HL-60/S4 treated with retinoic acid at 250 ng/mL for 4 days and 3 days (cell line): Measurements from ENCODE around the gene EML2.

Source experiments
- in situ Hi-C: fragments of 300-500 bp; cut with MboI; formaldehyde crosslinking; loops from 2 replicates; pipeline ENCODE4 v1.7.0; 2022; ENCODE audit warnings: low sequenced_read_pairs

The EML2 gene

DNA sequence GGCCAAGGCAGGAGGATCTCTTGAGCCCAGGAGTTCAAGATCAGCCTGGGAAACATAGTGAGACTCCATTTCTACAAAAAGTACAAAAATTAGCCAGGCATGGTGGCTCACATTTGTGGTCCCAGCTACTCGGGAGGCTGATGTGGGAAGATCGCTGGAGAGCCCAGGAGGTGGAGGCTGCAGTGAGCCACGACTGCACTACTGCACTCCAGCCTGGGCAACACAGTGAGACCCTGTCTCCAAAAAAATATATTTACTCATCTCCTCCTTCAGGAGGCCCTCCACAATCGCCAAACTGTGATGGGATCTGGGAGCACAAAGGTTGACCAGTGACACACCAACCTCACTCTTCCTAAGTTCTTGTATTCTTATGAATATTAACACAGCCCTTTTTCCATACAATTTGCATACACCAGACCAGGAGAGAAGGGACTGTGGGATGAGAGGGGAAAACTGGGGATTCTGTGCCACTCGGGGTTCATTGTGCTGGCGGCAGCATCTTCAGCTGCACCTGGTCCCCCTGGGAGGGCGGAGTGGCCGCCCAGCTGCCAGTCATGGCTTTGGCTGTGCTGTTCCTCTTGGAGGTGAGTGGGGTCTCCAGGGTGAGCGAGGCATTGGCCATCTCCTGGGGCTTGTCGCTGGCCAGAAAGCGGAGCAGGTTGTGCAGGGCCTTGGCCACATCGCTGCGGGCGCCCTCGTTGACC is 48.7 kb downstream of the EML2 start:
- in situ Hi-C loops, result no loop called here

DNA sequence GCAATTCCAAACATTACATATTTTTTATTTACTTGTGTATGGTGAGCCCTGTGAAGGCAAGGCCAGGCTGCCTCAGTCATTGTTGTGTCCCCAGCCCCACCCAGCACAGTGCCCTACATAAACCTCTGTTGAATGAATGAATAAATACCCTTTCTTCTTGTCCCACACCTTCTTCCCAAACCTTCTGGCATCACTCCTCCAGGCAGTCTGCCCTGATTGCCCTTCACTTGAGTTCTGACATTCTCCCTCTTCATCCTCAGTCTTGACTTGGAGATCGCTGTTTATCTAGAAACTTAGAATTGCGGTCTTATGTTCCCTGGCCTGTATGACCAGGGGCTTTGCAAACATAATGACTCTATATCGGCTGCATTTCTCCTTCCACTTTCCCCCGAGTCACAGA is 49.4 kb downstream of the EML2 start:
- in situ Hi-C loops, result no loop called here

DNA sequence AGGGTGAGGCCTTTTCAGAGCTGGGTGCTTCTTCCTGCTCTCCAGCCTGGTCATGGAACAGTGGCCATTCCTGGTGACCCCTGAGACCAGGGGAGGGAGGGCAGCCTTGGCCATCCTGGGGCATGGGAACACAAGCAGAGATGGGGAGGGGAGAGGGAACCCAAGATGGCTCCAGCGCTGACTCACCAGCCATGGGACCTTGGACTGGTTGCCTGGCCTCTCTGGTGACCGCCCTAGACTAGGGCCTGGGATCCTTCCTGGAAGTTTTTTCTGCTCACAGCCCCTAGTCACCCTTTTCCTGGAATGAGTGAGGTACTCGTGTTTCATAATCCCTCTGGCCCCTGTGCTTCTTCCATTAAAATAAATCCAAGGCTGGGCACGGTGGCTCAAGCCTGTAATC is 51.3 kb downstream of the EML2 start:
- in situ Hi-C loops, result no loop called here

DNA sequence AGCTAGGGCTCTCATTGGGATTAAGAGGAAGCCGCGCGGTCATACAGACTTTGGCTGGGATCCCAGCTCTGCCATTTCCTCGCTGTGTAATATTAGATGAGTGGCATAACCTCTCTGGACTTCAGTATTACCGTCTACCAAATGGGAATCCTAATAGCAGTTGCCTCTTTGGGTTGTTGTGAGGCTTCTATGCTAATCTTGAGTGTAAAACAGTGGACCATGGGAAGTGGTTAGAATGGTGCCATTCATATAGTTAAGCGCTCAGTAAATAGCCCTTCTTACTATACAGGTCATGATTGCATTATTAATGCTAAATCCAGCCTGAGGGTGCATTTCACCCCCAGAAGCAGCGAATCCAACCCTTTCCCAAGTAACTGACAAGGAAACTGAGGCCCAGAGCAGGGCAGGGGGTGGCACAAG is 54.0 kb downstream of the EML2 start:
- in situ Hi-C loops, result no loop called here

DNA sequence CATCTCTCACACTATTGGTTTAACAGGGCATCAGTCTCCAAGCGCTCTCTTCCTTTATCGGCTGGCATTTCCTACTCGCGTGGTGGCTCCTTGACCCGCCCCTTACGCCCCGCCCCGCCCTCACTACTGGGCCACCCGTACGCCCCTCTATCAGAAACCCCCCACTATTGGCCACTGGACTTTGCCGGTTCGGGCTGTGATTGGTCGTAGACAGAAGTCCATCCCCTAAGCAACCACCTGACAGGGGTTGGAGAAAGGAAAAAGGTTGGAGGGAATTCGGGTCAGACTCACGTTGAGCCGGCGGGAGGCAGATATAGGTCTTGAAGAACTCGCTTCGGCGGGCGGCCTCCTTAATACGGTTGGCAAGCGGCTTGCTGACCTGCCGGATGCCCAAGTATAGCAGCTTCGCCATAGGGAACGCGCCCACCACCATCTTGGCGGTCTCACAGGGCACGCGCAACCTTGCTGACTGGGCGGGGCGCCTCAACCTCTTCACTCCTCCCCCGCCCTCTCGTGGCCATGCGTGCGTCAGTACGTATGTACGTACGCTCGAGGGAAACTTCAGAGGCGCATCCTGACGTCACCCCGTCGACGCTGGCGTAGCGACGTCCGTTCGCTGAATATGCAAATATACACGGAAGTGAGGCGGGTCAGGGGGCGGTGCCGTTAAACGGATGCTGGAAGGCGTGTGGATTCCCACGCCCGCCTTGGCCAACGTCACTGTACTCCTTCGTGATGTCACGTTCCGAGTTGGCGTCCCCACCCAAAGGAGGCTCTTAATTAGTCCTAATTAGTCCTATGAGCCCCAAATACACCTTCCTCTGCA is 54.7 kb downstream of the EML2 start, which contains the start of gene OPA3:
OPA3 (minus strand) TSS at position 471 of the 826 bp plus-strand sequence; CDS start at position 433, 38 bp downstream.
- in situ Hi-C loops, result no loop called here

DNA sequence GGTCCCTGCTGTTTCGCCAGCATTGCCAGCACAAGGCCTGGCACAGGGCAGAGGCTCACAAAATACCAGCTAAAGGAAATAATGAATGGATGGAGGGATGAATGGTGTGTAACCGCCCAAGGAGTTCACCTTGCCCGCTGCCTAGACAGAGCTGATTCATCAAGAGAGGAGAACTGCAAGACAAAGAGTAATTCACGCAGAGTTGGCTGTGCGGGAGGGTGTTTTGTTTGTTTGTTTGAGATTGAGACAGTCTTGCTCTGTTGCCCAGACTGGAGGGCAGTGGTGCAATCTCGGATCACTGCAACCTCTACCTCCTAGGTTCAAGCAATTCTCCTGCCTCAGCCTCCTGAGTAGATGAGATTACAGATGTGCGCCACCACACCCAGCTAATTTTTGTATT is 57.6 kb downstream of the EML2 start:
- in situ Hi-C loops, result no loop called here

- in situ Hi-C loops, result no loop called here
These were observed 60.3 kb downstream of the EML2 start for GRCh38 chr19:45578861-45579260.

DNA sequence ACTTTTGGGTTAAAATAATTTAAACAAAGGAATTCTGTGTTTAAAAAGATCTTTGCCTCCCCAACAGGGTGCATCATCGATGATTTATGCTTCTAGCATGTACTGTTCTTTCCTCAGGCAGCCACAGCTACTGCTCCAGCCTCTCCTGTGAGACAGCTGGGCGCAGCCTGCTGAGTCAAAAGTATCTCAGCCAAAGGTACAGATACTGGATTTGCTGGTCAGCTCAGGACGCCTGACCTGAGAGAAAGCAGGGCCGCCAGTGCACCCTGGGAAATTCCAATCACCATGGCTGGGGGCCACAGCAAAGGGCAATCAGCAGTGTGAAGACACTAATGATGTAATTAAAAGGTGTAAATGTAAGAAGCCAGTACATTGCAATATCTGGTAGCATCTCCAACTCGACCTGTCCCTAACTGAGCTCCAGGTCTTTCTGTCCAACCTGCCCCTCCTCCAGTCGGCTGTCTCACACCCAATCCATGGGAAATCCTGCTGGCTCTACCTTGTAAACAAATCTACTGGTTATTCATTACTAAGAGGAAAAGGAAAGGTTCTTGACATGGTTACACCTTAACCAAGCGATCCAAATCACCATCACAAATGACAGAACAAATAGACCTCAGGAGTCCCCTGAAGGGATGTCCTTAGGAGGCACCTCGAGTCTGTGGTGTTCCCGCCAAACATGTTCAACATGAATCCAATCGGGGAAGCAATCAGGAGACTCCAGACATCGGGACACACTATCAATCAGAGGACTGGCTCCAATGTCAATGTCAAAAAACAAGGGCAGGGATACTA is 61.9 kb downstream of the EML2 start:
- in situ Hi-C loops, result no loop called here

DNA sequence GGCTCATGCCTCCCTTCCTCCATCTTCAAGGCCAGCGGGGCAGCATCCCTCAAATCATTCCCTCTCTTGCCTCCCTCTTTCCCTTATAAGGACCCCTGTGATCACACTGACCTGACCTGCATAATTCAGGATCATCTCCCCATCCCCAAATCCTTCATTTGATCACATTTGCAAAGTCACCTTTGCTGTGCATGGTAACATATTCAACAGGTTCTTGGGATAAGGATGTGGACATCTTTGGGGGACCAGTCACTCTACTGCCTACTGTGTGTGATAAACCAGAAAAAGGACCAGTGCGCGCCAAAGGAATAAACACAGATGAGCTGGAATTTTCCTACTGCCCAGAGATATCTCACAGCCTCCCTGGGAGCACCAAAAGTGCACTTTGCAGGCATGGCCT is 62.5 kb downstream of the EML2 start:
- in situ Hi-C loops, result no loop called here

DNA sequence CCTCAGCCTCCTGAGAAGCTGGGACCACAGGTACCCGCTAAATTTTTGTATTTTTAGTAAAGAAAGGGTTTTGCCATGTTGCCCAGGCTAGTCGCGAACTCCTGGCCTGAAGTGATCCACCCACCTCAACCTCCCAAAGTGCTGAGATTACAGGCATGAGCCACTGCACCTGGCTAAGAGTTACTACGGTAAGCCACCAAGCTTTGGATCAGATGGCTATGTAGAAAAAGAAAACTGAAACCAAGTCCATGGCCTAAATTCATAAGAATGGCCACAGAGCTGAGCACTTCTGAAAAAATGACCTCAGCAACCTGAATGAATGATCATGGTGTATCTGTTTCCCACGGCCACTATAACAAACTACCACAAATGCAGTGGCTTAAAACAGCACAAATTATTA is 64.0 kb downstream of the EML2 start:
- in situ Hi-C loops, result no loop called here

GRCh38 chr19:45574526-45574925 is 64.7 kb downstream of the EML2 start:
- in situ Hi-C loops, result no loop called here

GRCh38 chr19:45571457-45572220 is 67.6 kb downstream of the EML2 start:
- in situ Hi-C loops, result no loop called here

DNA sequence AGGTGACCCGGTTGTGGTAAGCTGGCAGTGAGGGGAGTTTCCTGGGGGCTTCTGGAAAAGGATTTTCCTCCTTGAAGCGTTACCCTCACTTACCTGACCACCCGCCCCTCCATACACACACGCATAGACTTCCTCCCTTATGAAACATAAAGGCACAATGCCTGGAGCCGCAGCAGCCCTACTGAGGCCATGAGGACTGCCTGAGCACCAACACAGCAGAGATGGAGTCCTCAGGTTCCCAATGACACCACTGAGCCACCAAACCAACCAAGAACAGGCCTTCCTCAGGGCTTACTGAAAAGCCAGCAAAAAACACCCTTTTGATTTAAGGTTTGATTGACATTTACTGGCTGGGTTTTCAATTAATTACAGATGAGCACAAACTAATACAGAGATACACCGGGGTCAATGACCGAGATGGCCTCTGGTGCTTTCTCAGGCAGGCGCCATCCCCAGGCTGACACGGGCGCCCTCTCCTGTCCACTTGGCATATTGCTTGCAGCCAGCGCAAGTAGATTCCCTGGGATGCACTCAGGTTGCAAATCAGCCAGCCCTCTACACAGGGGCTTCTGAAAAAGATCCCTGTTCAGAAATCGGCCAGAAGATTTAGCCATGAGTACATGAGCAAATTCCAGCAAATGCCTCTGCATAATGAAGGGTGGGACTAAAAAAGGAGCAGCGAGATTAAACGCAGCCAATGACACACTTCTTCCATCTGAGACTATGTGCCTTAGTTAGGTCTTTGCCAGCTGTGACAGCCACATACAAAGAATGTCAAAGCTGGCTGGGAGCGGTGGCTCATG is 69.4 kb downstream of the EML2 start:
- in situ Hi-C loops, result no loop called here

GRCh38 chr19:45568732-45569131 is 70.5 kb downstream of the EML2 start:
- in situ Hi-C loops, result no loop called here

- in situ Hi-C loops, result no loop called here
These were observed 71.6 kb downstream of the EML2 start for GRCh38 chr19:45567609-45568008.

DNA sequence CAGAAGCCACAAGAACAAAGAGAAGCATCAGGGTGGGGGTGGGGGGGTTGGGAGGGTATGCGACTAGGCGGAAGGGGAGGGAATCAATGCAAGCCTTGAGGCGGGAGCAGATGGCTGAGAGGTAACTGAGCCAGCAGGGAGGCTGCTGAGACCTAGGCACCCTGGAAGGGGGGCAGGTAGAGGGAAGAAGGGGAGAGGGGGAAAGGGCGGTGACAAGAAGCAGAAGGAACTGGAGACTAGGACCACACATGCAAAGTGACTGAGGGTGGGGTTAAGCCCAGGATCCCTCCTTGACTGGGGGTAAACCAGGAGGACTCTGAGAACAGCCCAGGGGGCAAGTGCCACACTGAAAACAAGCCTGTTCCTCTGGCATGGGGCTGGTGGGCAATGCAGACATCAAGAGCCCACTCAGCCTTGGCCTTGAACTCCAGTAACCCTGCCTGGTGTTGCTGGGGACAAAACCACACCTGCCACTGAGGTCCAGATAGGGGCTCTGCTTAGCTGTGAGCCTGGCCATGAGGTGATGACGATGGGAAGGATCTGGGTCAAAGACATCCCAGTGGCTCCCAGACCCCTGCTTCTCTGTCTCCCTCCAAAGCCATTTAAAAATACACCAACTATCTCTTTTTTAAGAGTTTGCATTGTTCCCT is 74.9 kb downstream of the EML2 start:
- in situ Hi-C loops, result no loop called here

GRCh38 chr19:45560686-45561085 is 78.5 kb downstream of the EML2 start:
- in situ Hi-C loops, result no loop called here

GRCh38 chr19:45560038-45560437 is 79.2 kb downstream of the EML2 start:
- in situ Hi-C loops, result no loop called here
